Thymus (tissue), 11 donors: ENCODE results near the gene ZNF552. TPM values are rescaled to one million over a fixed set of nuclear protein-coding genes. Genes with fewer than 3 reads are reported as not detected.
"Not testable (repeated sequence)": the region's sequence is repeated elsewhere in the genome, so short reads cannot be mapped to it uniquely, and the experiment has no call there.

ENCODE experiments used
- DNase-seq, 9 donors: peaks; one replicate each; pipeline ENCODE4 v3.0.0-alpha.2; 2013; ENCODE audit warnings: low spot score in 9 of 9, low read depth in 6 of 9, missing footprints in 1 of 9
- H3K27ac ChIP-seq, 2 donors: one replicate each; pipeline ENCODE4 v1.5.1; 2013; ENCODE audit warnings: control low read depth in 1 of 2, low read depth in 1 of 2, low read length in 1 of 2, mild to moderate bottlenecking in 1 of 2, moderate library complexity in 1 of 2
- H3K27me3 ChIP-seq, 2 donors: one replicate each; pipeline ENCODE4 v1.5.1; 2013; ENCODE audit warnings: low read length in 1 of 2; ENCODE audit not compliant: control insufficient read depth in 2 of 2, insufficient read depth in 1 of 2
- H3K36me3 ChIP-seq, 2 donors: one replicate each; pipeline ENCODE4 v1.5.1; 2013; ENCODE audit warnings: low read length in 1 of 2, mild to moderate bottlenecking in 1 of 2, moderate library complexity in 1 of 2; ENCODE audit not compliant: control insufficient read depth in 2 of 2, insufficient read depth in 2 of 2
- H3K4me1 ChIP-seq, 2 donors: one replicate each; pipeline ENCODE4 v1.5.1; 2013; ENCODE audit warnings: low read length in 2 of 2; ENCODE audit not compliant: control insufficient read depth in 2 of 2, insufficient read depth in 2 of 2
- H3K4me3 ChIP-seq, 2 donors: one replicate each; pipeline ENCODE4 v1.5.1; 2013; ENCODE audit warnings: low read length in 2 of 2, control low read depth in 1 of 2, mild to moderate bottlenecking in 1 of 2
- H3K9me3 ChIP-seq, 2 donors: one replicate each; pipeline ENCODE4 v1.5.1; 2013; ENCODE audit warnings: low read length in 1 of 2, mild to moderate bottlenecking in 1 of 2; ENCODE audit not compliant: control insufficient read depth in 2 of 2, insufficient read depth in 1 of 2
- WGBS: extraction: QIAGEN DNeasy Blood & Tissue Kit; methylation state at CpG from one replicate; pipeline ENCODE4 v1.1.7; 2013; 5-methylcytosine and 5-hydroxymethylcytosine counted together
- polyA plus RNA-seq: library from polyadenylated mRNA; stranded (reverse); fragments of 200-250 nt; gene quantifications from one replicate; pipeline ENCODE4 v1.2.3, GENCODE V29; 2013
- total RNA-seq: library from RNA; stranded (reverse); fragments of 120-200 nt; gene quantifications from one replicate; pipeline ENCODE4 v1.2.4, GENCODE V29; 2013
- donor health status: healthy.

ZNF552 gene
- total and polyA plus RNA-seq, 2 donors = 7.3 to 7.8 TPM

GRCh38 chr19:57812975-57813820 is 1.5 kb downstream of the ZNF552 start:
- Histone ChIP-seq H3K27ac (peak overlapping the region; percentile 68 to 70), H3K36me3 (peaks cover 10 to 12% of the 10 kb centered on the region in 2 donors), H3K4me1 (peaks cover 10 to 23% of the 10 kb centered on the region in 2 donors)
- H3K4me3 ChIP-seq, H3K9me3 ChIP-seq, DNase-seq, H3K27me3 ChIP-seq: not testable (repeated sequence)
- 81% methylated on average over 13 of the region's 13 CpGs for WGBS

- WGBS = 72% methylated on average over 3 of the region's 3 CpGs
- peaks cover 14 to 19% of the 10 kb centered on the region in 2 donors for H3K36me3 ChIP-seq
- peaks cover 10 to 23% of the 10 kb centered on the region in 2 donors for H3K4me1 ChIP-seq
- no peaks in the 10 kb centered on the region for H3K9me3 ChIP-seq
- DNase-seq = peak in 4 of 9 donors; percentile 27 to 64 (median 38)
- H3K4me3 ChIP-seq = no peak overlapping the region
- peak overlapping the region; percentile 68 to 70 for H3K27ac ChIP-seq
- no peaks in the 10 kb centered on the region for H3K27me3 ChIP-seq
These were observed 2.5 kb downstream of the ZNF552 start for GRCh38 chr19:57812226-57812625.

GRCh38 chr19:57810410-57811295 is 4.1 kb downstream of the ZNF552 start:
- Histone ChIP-seq H3K36me3 (peaks cover 16 to 23% of the 10 kb centered on the region in 2 donors), H3K4me1 (peaks cover 10 to 23% of the 10 kb centered on the region in 2 donors)
- not testable (repeated sequence) for H3K9me3 ChIP-seq, H3K27me3 ChIP-seq, H3K4me3 ChIP-seq, DNase-seq, H3K27ac ChIP-seq
- 97% methylated on average over 17 of the region's 17 CpGs for WGBS

GRCh38 chr19:57807541-57807940 is 7.2 kb downstream of the ZNF552 start:
- H3K9me3 ChIP-seq = no peaks in the 10 kb centered on the region
- no peak overlapping the region for H3K4me3 ChIP-seq
- peaks cover 2 to 20% of the 10 kb centered on the region in 2 donors for H3K4me1 ChIP-seq
- 98% methylated on average over 2 of the region's 2 CpGs for WGBS
- H3K36me3 ChIP-seq = peaks cover 19 to 24% of the 10 kb centered on the region in 2 donors
- H3K27ac ChIP-seq = no peak overlapping the region
- DNase-seq = no peak
- no peaks in the 10 kb centered on the region for H3K27me3 ChIP-seq

- DNase-seq = peak in 5 of 9 donors; percentile 10 to 56 (median 26)
- 15% methylated on average over 19 of the region's 19 CpGs for WGBS
- Histone ChIP-seq H3K27me3 (no peaks in the 10 kb centered on the region), H3K4me3 (peak overlapping the region; percentile 52 to 54), H3K27ac (peak overlapping the region; percentile 15 to 55), H3K4me1 (peaks cover 2 to 13% of the 10 kb centered on the region in 2 donors), H3K9me3 (no peaks in the 10 kb centered on the region), H3K36me3 (peaks cover 13 to 16% of the 10 kb centered on the region in 2 donors)
These were observed 11.0 kb downstream of the ZNF552 start for GRCh38 chr19:57803594-57804325.

- Histone ChIP-seq H3K27ac (no peak overlapping the region), H3K27me3 (no peaks in the 10 kb centered on the region), H3K4me3 (peak overlapping the region; percentile 52 to 54), H3K4me1 (peaks cover 2 to 13% of the 10 kb centered on the region in 2 donors), H3K9me3 (no peaks in the 10 kb centered on the region), H3K36me3 (peaks cover 10 to 13% of the 10 kb centered on the region in 2 donors)
- 17% methylated on average over 6 of the region's 6 CpGs for WGBS
- DNase-seq = no peak
These were observed 11.5 kb downstream of the ZNF552 start for GRCh38 chr19:57803265-57803593.

GRCh38 chr19:57802269-57802668 is 12.4 kb downstream of the ZNF552 start:
- no peak for DNase-seq
- Histone ChIP-seq H3K36me3 (peaks cover 5 to 6% of the 10 kb centered on the region in 2 donors), H3K27me3 (no peaks in the 10 kb centered on the region), H3K4me3 (no peak overlapping the region), H3K27ac (no peak overlapping the region), H3K9me3 (no peaks in the 10 kb centered on the region), H3K4me1 (peaks cover 2 to 13% of the 10 kb centered on the region in 2 donors)
- WGBS = 79% methylated on average over 4 of the region's 4 CpGs

GRCh38 chr19:57800696-57801095 is 14.0 kb downstream of the ZNF552 start:
- H3K27ac ChIP-seq = no peak overlapping the region
- DNase-seq = no peak
- peaks cover 2 to 13% of the 10 kb centered on the region in 2 donors for H3K4me1 ChIP-seq
- H3K27me3 ChIP-seq = no peaks in the 10 kb centered on the region
- H3K36me3 ChIP-seq = peaks cover 7 to 11% of the 10 kb centered on the region in 2 donors
- H3K9me3 ChIP-seq = no peaks in the 10 kb centered on the region
- no peak overlapping the region for H3K4me3 ChIP-seq
- 84% methylated on average over 5 of the region's 5 CpGs for WGBS
